Right ventricle myocardium superior (tissue), 1 donor: ENCODE results near the gene SOSTDC1. TPM values are rescaled to one million over a fixed set of nuclear protein-coding genes. Genes with fewer than 3 reads are reported as not detected.
"Not testable (repeated sequence)": the region's sequence is repeated elsewhere in the genome, so short reads cannot be mapped to it uniquely, and the experiment has no call there.

Experiments used
- ATAC-seq: fragments of 200-7000 bp; cut with Tn5 transposase; one replicate; pipeline ENCODE4 v1.9.1; 2020; ENCODE audit warnings: mild to moderate bottlenecking; ENCODE audit not compliant: poor library complexity
- DNase-seq: peaks from one replicate; pipeline ENCODE4 v3.0.0-alpha.2; 2020
- intact Hi-C: fragments of 100-400 bp; cut with DNase I; formaldehyde crosslinking; loops from one replicate; pipeline ENCODE4 v1.11.2; 2022
- total RNA-seq: library from RNA; stranded (reverse); fragmentation: NEBNext Ultra II Directional; extraction: Animal tissue kit (Norgen Biotek cat#: 25700); gene quantifications from one replicate; pipeline ENCODE4 v1.2.1, GENCODE V29; 2021
- donor health status: DM: no; HTN: yes; CAD: no; lungs with severe emphysema.

The SOSTDC1 gene
- total RNA-seq, 1 donor from 2014 or later: 0.67 TPM

- no peak for DNase-seq
- intact Hi-C loops: no loop called here
- no peak for ATAC-seq
Observed at GRCh38 chr7:16463949-16464715, 1.4 kb downstream of the SOSTDC1 start.

- intact Hi-C loops: no loop called here
- no peak for DNase-seq
- ATAC-seq: no peak
Observed at GRCh38 chr7:16463520-16463919, 2.0 kb downstream of the SOSTDC1 start.

DNA sequence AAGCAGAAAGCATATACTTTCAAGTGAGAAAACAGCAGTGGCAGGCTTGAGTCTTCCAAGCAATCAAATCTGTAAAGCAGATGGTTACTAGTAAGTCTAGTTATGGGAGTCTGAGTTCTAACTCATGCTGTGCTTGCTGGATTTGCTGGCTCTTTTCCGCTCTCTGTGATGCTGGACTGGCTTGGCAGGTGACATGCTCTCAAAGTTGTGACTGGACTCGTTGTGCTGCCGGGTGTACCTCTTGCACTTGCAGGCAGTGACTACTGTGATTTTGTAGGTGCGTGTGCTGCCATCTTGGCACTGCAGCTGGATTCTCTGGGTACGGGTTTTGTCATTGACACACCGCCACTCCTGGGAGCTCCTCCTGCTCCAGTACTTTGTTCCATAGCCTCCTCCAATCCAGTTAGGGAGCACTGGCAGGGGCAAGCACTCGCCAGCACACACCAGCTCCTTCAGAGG is 3.1 kb downstream of the SOSTDC1 start:
- intact Hi-C loops: no loop called here
- ATAC-seq: peak; percentile 29
- no peak for DNase-seq

DNA sequence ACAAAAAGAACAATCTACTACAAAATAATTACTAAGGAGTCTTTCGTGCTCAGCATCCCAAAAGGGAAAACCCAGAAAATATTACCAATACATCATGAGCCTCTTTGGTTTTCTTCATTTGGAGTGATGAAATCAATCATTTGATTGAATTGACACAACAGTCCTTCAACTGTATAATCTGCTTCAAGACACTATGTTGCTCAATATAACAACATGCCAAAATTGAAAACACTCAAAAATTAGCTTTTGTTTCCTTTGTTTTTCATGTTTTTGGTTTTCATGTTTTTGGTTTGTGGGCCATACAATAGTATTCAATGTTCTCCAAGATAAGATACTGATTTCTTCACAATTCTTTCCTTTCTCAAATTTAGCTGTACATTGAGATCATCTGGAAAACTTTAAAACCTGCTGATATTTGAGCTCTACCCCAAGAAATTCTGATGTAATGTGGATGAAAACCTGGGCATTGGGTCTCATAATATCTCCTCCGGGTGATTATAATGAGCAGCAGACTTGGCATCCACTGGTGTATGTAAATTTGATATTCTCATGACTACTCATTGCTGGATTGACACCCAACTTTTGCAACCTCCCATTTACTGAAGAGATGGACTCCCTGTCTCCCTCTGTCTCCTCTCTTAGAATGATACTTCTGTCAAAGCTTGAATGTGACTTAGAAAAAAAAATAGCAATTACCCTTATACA is 4.6 kb downstream of the SOSTDC1 start:
- ATAC-seq: no peak
- DNase-seq: no peak
- intact Hi-C loops: no loop called here

DNA sequence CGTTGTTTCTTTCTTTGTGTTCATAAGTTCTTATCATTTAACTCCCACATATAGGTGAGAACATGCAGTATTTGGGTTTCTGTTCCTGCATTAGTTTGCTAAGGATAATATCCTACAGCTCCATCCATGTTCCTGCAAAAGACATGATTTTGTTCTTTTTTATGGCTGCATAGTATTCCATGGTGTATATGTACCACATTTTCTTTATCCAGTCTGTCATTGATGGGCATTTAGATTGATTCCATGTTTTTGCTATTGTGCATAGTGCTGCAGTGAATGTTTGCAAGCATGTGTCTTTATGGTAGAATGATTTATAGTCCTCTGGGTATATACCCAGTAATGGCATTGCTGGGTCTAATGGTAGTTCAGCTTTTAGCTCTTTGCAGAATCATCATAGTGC is 9.2 kb downstream of the SOSTDC1 start:
- DNase-seq, ATAC-seq, intact Hi-C loops: not testable (repeated sequence)

DNA sequence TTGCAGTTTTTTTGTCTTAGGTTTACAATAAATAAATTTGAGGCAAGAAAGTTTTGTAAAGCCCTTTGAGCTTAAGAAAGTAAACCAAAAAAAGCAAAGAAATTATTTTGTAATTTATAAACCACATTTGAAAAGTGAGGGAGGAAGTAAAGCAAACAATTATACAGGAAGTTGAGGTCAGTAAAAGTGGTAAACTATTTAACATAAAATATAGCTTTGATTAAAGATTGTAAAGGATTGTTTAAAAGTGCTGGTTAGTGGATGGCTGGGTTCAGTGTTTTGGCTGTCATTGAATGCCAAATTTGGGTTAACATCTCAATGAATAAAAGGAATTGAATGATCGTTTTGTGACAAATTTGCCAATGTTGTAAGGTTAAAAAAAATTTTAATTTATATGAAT is 9.9 kb downstream of the SOSTDC1 start:
- intact Hi-C loops: no loop called here
- no peak for ATAC-seq
- no peak for DNase-seq

- no peak for ATAC-seq
- intact Hi-C loops: no loop called here
Observed at GRCh38 chr7:16450366-16450765, 15.2 kb downstream of the SOSTDC1 start.

DNA sequence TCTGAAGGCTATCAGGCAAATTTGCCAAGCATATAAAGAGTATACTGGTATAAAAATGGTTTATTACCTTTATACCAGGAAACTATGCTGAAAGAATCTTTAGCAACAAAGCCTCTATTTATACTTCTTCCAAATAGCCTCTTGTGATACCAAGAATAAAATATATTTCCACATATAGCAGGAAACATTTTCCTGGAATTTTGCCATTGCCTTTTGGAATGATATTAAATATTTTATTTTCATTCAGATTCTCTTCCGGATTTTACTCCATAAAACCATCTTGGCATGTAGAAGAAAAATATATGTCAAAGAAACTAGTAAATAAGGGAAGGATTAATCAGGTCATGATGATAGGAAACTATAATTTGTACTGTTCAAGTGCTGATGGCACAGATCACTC is 17.7 kb downstream of the SOSTDC1 start:
- ATAC-seq: no peak
- no peak for DNase-seq
- intact Hi-C loops: no loop called here

More at GRCh38 chr7:16450366-16450765, 15.2 kb downstream of the SOSTDC1 start:
- no peak for DNase-seq

DNA sequence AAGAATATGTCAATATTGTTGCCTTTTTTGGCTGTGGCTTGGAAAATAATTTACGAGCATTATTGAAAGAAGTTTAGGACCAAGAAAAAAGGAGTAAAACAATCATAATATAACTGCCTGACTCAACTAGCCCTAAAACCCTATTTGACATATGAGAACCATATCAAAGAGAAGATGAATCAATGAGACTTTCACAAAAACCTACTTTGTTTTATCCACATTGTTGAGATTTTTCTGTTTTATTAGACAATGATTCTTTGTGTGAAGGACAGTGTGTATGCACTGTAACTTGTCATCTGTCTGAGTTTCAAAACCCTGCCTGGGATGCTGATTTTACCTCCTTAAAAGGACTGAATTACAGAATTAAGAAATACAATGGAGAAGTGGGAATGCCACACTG is 19.0 kb downstream of the SOSTDC1 start:
- DNase-seq: no peak
- ATAC-seq: no peak
- intact Hi-C loops: no loop called here

GRCh38 chr7:16443871-16444270 is 21.7 kb downstream of the SOSTDC1 start:
- DNase-seq, intact Hi-C loops, ATAC-seq: not testable (repeated sequence)

- ATAC-seq: no peak
- intact Hi-C loops: no loop called here
- DNase-seq: no peak
Observed at GRCh38 chr7:16438988-16439387, 26.6 kb downstream of the SOSTDC1 start.

DNA sequence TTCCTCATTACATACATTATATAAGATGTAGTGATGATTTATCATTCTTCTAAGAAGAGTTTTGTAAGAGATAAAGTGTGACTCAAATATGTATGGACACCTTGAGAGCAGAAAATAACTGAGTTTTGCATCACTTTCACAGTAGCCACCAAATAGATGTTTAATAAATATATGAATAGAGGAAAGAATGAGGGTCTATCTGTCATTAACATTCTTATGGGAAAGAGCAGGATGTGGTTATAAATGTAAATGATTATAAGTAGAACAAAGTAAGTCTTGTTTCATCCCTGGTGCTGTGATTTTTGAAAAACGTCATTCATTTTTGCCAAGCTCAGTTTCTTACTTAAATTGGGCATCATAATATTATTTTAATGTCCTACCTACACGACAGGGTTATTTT is 29.2 kb downstream of the SOSTDC1 start:
- ATAC-seq: no peak
- intact Hi-C loops: no loop called here

DNA sequence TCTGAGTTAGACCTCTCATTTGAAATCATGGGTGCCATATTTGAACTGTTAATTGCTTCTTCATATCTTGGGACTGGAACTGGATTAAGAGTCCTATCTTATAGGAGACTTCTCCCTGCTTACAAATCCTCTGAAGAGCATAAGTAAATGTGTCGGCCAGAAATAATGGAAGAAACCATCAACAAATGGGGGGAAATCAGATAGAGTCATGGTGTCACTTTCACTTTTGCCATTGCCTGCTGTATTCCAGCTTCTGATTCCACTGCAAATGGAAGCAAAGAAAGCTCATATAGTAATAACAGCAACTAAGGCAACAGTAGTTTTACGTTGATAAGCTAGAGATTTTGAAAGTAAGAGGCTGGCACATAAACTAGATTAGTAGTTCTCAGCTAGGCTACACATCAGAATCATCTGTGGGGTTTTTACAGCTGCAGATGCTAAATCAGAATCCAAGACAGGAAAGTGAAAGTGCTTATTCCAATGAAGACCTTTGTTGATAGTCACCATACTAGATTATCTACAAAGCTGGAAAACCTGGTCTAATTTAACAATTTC is 31.9 kb downstream of the SOSTDC1 start:
- no peak for ATAC-seq
- intact Hi-C loops: loop anchor here (5.0 kb wide), 1 partner anchor 129 kb away; no protein-coding TSS in a partner anchor

More for the DNA sequence above, 29.2 kb downstream of the SOSTDC1 start:
- no peak for DNase-seq

GRCh38 chr7:16432425-16432731 is 33.2 kb downstream of the SOSTDC1 start:
- intact Hi-C loops: loop anchor here (5.0 kb wide), 1 partner anchor 130 kb away; no protein-coding TSS in a partner anchor
- DNase-seq (no peak), ATAC-seq (no peak)

More for the DNA sequence above, 31.9 kb downstream of the SOSTDC1 start:
- DNase-seq: no peak

DNA sequence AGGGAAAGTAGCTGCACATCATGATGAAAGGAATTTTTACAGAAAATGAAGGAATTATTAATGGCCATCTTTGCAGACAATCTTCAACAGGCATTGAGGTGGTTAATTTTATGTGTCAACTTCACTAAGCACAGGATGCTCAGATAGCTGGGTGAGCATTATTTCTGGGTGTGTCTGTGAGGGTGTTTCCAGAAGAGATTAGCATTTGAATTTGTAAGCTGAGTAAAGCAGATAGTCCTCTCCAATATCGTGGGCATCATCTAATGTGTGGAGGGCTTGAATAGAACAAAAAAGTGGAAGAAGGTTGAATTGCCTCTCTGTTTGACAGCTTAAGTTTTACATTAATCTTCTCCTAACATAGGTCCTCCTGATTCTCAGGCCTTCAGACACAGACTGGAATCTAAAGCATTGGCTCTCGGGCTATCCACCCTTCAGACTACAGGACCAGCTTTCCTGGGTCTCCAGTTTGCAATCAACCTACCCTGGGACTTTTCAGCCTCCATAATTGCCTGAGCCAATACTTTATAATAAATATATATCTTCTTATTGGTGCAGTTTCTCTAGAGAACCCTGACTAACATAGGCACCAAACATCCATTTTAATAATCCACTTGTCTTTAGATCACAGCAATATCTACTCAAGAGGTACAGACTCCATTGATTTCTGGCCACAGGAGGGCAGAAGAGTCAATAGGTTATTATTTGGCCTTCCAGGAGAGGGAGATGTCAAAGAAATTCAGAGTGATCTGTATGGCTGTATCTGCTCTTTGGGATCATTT is 33.7 kb downstream of the SOSTDC1 start:
- intact Hi-C loops: loop anchor here (5.0 kb wide), 1 partner anchor 130 kb away; no protein-coding TSS in a partner anchor
- ATAC-seq (peak; percentile 87), DNase-seq (no peak)

DNA sequence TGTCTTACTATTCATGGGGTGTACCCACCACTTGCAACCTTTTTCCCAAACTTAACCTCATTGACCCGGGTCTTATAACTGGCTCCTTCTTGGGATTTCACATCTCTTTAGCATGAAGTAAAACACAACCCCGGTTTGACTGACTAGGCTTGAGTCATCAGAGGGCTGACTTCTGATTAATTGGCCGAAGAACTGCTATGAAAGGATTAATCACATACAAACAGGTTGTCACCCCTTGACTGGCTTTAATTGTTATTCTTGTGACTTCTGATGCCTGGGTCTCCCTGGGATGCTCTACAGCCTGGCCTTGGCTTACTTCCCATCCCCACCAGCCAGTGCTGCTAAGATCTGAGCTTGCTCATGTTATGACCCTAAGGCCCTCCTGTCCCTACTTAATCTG is 35.4 kb downstream of the SOSTDC1 start:
- intact Hi-C loops: loop anchor here (5.0 kb wide), 1 partner anchor 132 kb away; no protein-coding TSS in a partner anchor
- DNase-seq: no peak
- no peak for ATAC-seq

- ATAC-seq (no peak), DNase-seq (no peak)
- intact Hi-C loops: no loop called here
Observed at GRCh38 chr7:16428672-16429071, 36.9 kb downstream of the SOSTDC1 start.

DNA sequence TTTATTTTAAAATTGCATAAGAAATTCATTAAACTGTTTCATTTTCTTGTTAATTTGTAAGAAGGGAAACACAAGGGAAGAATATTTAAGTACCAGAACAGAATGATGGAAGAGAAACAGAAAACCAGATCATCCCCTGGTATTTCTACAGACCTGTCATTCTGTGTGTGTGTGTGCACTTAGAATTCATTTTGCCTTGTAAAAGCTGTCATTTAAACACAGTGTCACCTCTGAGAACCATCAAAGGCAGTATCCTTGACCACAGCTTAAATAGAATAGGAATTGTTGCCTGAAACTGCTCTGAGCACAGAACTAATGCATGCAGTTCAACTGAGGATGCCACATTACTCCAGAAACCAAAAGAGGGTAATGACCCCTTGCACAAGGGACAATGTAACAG is 37.4 kb downstream of the SOSTDC1 start:
- no peak for ATAC-seq
- intact Hi-C loops: no loop called here
- no peak for DNase-seq

- intact Hi-C loops: no loop called here
- no peak for DNase-seq
Observed at GRCh38 chr7:16423761-16424160, 41.8 kb downstream of the SOSTDC1 start.

More at GRCh38 chr7:16423761-16424160, 41.8 kb downstream of the SOSTDC1 start:
- no peak for ATAC-seq
